GM12801 (cell line): ENCODE data around the gene POLE.

Source experiments
- CTCF ChIP-seq: IDR thresholded peaks from one replicate; pipeline ENCODE4 v1.5.1; 2011; ENCODE audit warnings: control low read depth; ENCODE audit not compliant: insufficient read length; ENCODE audit errors: extremely low read depth

Gene POLE

GRCh38 chr12:132686825-132687210 is 324 bp downstream of the POLE start:
- no peak for TF ChIP-seq CTCF

- no peak for TF ChIP-seq CTCF
These were observed 1.7 kb downstream of the POLE start for GRCh38 chr12:132685400-132685799.

DNA sequence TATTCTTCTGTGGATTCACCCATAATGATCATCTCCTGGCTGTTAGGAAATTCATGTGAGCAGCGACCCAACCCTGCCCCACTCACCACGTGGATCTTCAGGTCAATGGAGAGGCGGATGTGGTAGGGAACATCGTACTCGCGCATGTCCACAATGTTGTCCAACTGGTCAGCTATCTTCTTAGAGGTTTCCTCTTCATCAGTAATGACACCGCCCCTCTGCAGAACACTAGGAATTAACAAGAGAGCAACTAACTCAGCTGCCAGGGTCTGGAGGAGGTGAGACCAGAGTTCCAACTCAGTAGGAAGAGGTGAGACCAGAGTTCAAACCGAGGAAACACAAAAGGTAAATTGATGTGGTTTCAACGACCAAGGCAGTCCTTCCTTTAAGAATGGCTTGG is 9.7 kb downstream of the POLE start:
- TF ChIP-seq CTCF = no peak

DNA sequence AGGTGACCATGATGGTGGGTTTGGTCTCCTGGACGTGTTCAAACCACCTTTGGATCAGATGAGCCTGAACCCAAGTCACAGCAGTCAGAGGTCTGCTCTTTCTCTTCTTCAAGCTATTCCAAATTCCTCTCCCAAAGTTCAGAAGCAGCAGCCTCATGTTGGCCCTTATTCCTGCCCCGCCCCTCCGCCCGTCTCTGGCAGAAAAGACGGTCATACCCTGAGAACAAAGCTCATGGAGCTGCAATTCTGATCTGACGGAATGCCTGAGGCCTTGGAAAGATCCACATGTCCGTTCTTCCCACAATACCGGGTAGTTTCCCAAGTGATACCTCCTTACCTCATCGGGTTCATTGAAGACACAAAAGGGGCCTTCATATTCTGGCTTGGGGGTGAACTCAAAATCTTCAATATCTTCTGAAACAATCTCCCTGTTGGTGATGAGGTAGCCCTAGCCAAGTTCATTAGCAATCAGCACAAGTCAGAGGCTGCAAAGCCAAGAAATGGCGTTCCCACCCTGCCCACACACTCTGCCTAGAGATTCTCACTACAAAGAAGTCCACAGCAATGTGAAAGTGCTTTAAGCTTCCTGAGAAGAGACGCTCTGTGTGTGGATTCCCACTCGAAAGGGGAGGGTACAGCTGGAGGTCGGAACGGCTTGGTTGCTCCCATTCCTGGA is 11.2 kb downstream of the POLE start:
- no peak for TF ChIP-seq CTCF

DNA sequence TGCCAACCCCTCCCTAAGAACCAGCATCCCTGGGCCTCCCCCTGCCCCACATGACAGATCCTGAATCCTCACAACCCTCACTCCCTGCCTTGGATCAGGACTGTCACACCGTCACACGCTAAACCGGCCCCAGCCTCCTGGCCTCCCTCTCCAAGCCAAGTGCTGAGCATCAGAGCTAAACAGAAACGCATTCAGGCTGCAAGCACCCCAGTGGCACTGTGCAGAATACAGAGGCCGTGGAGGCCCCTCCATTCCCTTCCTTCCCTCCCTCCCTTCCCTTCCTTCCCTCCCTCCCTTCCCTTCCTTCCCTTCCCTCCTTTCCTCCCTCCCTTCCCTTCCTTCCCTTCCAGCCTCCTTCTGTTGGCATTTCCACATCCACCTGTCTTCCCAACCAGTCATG is 12.6 kb downstream of the POLE start:
- TF ChIP-seq CTCF = no peak

- no peak for TF ChIP-seq CTCF
These were observed 13.6 kb downstream of the POLE start for GRCh38 chr12:132673288-132674179.

GRCh38 chr12:132672678-132673077 is 14.5 kb downstream of the POLE start:
- no peak for TF ChIP-seq CTCF
